Uterus (tissue), 2 donors: ENCODE data around the gene WIZ.

Experiments
- CTCF ChIP-seq, 4 experiments: fragments of 200-600 bp in 2 of 4; fragments of 450-650 bp in 2 of 4; sonication (generic) in 2 of 4; IDR thresholded peaks; one replicate each; pipeline ENCODE4 v1.5.1; 2016 to 2019; ENCODE audit warnings: antibody characterized with exemption in 4 of 4, mild to moderate bottlenecking in 2 of 4, moderate library complexity in 1 of 4
- POLR2A ChIP-seq, 2 donors: fragments of 450-650 bp; IDR thresholded peaks; one replicate each; pipeline ENCODE4 v1.6.1; 2016; ENCODE audit warnings: antibody characterized with exemption in 2 of 2, mild to moderate bottlenecking in 1 of 2, moderate library complexity in 1 of 2

DNA sequence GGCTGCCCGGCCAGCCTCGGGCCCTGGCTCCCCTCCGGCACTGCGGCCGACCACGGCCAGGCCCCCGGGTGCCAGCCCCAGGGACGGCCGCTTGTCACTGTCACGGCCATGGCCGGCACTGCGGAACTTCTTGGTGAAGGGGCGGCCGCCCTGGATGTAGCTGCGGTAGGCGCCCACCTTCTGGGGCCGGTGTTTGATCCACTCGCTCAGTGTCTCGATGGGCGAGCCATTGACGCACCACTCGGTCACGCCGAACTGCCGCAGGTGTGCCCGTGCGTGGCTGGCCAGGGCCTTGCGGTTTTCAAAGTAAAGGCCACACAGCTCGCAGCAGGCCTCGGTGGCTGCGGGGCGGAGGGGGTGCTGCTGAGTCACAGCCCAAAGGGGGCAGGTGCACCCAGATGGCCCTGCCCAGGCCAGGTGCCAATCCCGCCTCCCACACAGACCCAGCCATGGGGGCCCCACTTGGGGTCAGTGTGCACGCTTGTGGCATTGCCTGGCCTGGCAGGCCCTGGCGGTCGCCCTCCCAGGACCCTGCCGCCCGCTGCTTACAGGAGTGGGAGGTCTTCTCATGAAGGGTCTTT lies 25.0 kb downstream of the WIZ start:
- TF ChIP-seq CTCF (IDR thresholded peaks at IDR 0.05) (no peak), POLR2A (IDR thresholded peaks at IDR 0.05) (no peak)
